HL-60 (cell line): ENCODE measurements around the gene MYRIP.
"Not testable (repeated sequence)": the region's sequence is repeated elsewhere in the genome, so short reads cannot be mapped to it uniquely, and the experiment has no call there.

Experiments
- DNase-seq, 2 experiments: peaks; one replicate each; pipeline ENCODE4 v3.0.0-alpha.2; 2010 to 2020; ENCODE audit warnings: low read depth in 1 of 2, low spot score in 1 of 2
- H3K27ac ChIP-seq: fragments of 250-450 bp; sonication (Bioruptor Pico); replicated peaks from 2 replicates; pipeline ENCODE4 v1.5.1; 2020; ENCODE audit warnings: mild to moderate bottlenecking, moderate library complexity
- H3K27me3 ChIP-seq: fragments of 250-450 bp; sonication (Bioruptor Pico); 2 replicates; pipeline ENCODE4 v1.5.1; 2021; ENCODE audit warnings: mild to moderate bottlenecking, moderate library complexity; ENCODE audit not compliant: insufficient read depth, poor library complexity, severe bottlenecking
- H3K4me3 ChIP-seq: replicated peaks from 2 replicates; pipeline ENCODE4 v1.5.1; 2011; ENCODE audit warnings: mild to moderate bottlenecking, control low read depth, low read length; ENCODE audit not compliant: insufficient read depth
- GABPA ChIP-seq: IDR thresholded peaks from 2 replicates; pipeline ENCODE4 v1.6.1; 2012; ENCODE audit warnings: low read depth
- POLR2AphosphoS5 ChIP-seq: IDR thresholded peaks from 2 replicates; pipeline ENCODE4 v1.6.1; 2012; ENCODE audit warnings: low read depth
- SPI1 ChIP-seq: IDR thresholded peaks from 2 replicates; pipeline ENCODE4 v1.6.1; 2012; ENCODE audit warnings: low read depth, mild to moderate bottlenecking, borderline replicate concordance
- TF ChIP-seq, protein P1 (sequence below): IDR thresholded peaks from one replicate; pipeline ENCODE4 v1.5.1; 2011; ENCODE audit warnings: low read length, control low read depth, inconsistent platforms; ENCODE audit not compliant: insufficient read depth
- TF ChIP-seq, protein P2 (sequence below): IDR thresholded peaks from 2 replicates; pipeline ENCODE4 v1.6.1; 2012; ENCODE audit warnings: low read depth; ENCODE audit not compliant: insufficient replicate concordance

MYRIP gene

GRCh38 chr3:40268802-40269524 is 459.6 kb downstream of the MYRIP start:
- no peak overlapping the region for H3K4me3 ChIP-seq
- no peak overlapping the region for H3K27ac ChIP-seq
- no peaks in the 10 kb centered on the region for H3K27me3 ChIP-seq
- TF ChIP-seq, protein P1, sequence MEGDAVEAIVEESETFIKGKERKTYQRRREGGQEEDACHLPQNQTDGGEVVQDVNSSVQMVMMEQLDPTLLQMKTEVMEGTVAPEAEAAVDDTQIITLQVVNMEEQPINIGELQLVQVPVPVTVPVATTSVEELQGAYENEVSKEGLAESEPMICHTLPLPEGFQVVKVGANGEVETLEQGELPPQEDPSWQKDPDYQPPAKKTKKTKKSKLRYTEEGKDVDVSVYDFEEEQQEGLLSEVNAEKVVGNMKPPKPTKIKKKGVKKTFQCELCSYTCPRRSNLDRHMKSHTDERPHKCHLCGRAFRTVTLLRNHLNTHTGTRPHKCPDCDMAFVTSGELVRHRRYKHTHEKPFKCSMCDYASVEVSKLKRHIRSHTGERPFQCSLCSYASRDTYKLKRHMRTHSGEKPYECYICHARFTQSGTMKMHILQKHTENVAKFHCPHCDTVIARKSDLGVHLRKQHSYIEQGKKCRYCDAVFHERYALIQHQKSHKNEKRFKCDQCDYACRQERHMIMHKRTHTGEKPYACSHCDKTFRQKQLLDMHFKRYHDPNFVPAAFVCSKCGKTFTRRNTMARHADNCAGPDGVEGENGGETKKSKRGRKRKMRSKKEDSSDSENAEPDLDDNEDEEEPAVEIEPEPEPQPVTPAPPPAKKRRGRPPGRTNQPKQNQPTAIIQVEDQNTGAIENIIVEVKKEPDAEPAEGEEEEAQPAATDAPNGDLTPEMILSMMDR: no peak
- TF ChIP-seq SPI1 (no peak), POLR2AphosphoS5 (no peak), GABPA (no peak)
- TF ChIP-seq, protein P2, sequence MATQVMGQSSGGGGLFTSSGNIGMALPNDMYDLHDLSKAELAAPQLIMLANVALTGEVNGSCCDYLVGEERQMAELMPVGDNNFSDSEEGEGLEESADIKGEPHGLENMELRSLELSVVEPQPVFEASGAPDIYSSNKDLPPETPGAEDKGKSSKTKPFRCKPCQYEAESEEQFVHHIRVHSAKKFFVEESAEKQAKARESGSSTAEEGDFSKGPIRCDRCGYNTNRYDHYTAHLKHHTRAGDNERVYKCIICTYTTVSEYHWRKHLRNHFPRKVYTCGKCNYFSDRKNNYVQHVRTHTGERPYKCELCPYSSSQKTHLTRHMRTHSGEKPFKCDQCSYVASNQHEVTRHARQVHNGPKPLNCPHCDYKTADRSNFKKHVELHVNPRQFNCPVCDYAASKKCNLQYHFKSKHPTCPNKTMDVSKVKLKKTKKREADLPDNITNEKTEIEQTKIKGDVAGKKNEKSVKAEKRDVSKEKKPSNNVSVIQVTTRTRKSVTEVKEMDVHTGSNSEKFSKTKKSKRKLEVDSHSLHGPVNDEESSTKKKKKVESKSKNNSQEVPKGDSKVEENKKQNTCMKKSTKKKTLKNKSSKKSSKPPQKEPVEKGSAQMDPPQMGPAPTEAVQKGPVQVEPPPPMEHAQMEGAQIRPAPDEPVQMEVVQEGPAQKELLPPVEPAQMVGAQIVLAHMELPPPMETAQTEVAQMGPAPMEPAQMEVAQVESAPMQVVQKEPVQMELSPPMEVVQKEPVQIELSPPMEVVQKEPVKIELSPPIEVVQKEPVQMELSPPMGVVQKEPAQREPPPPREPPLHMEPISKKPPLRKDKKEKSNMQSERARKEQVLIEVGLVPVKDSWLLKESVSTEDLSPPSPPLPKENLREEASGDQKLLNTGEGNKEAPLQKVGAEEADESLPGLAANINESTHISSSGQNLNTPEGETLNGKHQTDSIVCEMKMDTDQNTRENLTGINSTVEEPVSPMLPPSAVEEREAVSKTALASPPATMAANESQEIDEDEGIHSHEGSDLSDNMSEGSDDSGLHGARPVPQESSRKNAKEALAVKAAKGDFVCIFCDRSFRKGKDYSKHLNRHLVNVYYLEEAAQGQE: no peak
- DNase-seq: no peak

GRCh38 chr3:40278791-40279190 is 469.4 kb downstream of the MYRIP start:
- no peak overlapping the region for H3K4me3 ChIP-seq
- no peaks in the 10 kb centered on the region for H3K27me3 ChIP-seq
- DNase-seq: no peak

GRCh38 chr3:40281995-40282394 is 472.6 kb downstream of the MYRIP start:
- Histone ChIP-seq H3K27me3 (no peaks in the 10 kb centered on the region), H3K4me3 (no peak overlapping the region), H3K27ac (no peak overlapping the region)
- DNase-seq: no peak
- TF ChIP-seq POLR2AphosphoS5 (no peak), GABPA (no peak), SPI1 (no peak)
- TF ChIP-seq, protein P2: no peak
- TF ChIP-seq, protein P1: no peak

More at GRCh38 chr3:40278791-40279190, 469.4 kb downstream of the MYRIP start:
- no peak overlapping the region for H3K27ac ChIP-seq
- TF ChIP-seq POLR2AphosphoS5 (no peak), GABPA (no peak)

DNA sequence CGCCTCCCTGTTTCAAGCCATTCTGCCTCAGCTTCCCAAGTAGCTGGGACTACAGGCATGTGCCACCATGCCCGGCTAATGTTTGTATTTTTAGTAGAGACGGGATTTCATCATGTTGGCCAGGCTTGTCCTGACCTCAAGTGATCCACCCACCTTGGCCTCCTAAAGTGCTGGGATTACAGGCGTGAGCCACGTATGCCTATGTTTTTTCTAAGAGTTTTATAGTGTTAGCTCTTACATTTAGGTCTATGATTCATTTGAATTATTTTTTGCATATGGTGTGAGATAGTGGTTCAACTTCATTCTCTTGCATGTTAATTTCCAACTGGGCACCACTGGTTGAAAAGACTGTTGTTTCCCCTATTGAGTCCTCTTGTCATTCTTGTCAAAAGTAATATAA is 473.6 kb downstream of the MYRIP start:
- H3K27ac ChIP-seq, H3K4me3 ChIP-seq, H3K27me3 ChIP-seq, DNase-seq: not testable (repeated sequence)

DNA sequence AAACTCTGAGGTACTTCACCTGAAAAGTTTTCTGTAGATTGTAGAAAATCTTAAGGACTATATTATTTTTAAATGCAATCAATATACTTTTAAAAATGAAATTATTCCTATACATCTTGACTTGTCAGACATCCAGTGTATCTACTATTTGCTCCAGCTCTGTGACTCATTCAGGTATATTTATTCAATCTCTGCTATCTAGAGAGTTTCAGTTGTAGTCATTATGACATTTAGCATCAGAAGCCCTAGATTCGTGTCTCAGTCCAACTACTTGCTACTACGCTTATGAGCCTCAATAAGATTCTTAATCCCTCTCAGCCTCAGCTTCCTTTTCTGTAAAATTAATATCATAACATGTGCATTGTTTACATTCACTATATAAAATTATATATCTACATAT is 477.8 kb downstream of the MYRIP start:
- H3K27ac ChIP-seq: no peak overlapping the region
- DNase-seq: no peak
- no peak overlapping the region for H3K4me3 ChIP-seq
- TF ChIP-seq POLR2AphosphoS5 (no peak), GABPA (no peak), SPI1 (no peak)
- TF ChIP-seq, protein P2: no peak
- TF ChIP-seq, protein P1: no peak
- no peaks in the 10 kb centered on the region for H3K27me3 ChIP-seq
